IMR-90 (cell line): ENCODE data around the gene SPON1.

ENCODE experiments used
- BHLHE40 ChIP-seq: fragments of 150-350 bp; IDR thresholded peaks from 2 replicates; pipeline ENCODE4 v1.6.1; 2016; ENCODE audit warnings: mild to moderate bottlenecking, low read depth, low read length
- CEBPB ChIP-seq: IDR thresholded peaks from 2 replicates; pipeline ENCODE4 v1.6.1; 2012; ENCODE audit warnings: low read depth, low read length, improper control_type of control experiment
- MAFK ChIP-seq: IDR thresholded peaks from 2 replicates; pipeline ENCODE4 v1.6.1; 2012; ENCODE audit warnings: low read depth, low read length, improper control_type of control experiment
- MAZ ChIP-seq: IDR thresholded peaks from 2 replicates; pipeline ENCODE4 v1.6.1; 2012; ENCODE audit warnings: low read depth, mild to moderate bottlenecking, low read length, improper control_type of control experiment, moderate library complexity, borderline replicate concordance
- NFE2L2 ChIP-seq: fragments of 150-350 bp; IDR thresholded peaks from 2 replicates; pipeline ENCODE4 v1.6.1; 2016; ENCODE audit warnings: low read depth, mild to moderate bottlenecking, low read length
- POLR2A ChIP-seq: IDR thresholded peaks from 2 replicates; pipeline ENCODE4 v1.6.1; 2012; ENCODE audit warnings: mild to moderate bottlenecking, low read depth, low read length
- RAD21 ChIP-seq: IDR thresholded peaks from 2 replicates; pipeline ENCODE4 v1.6.1; 2012; ENCODE audit warnings: low read length, improper control_type of control experiment
- RCOR1 ChIP-seq: IDR thresholded peaks from 2 replicates; pipeline ENCODE4 v1.6.1; 2012; ENCODE audit warnings: mild to moderate bottlenecking, low read length, improper control_type of control experiment; ENCODE audit not compliant: insufficient replicate concordance
- RFX5 ChIP-seq: IDR thresholded peaks from 2 replicates; pipeline ENCODE4 v1.8.0; 2012; ENCODE audit warnings: low read depth, mild to moderate bottlenecking, low read length, moderate library complexity
- SMC3 ChIP-seq: fragments of 150-350 bp; IDR thresholded peaks from 2 replicates; pipeline ENCODE4 v1.6.1; 2016; ENCODE audit warnings: low read depth, mild to moderate bottlenecking, antibody characterized with exemption, low read length, moderate library complexity
- TF ChIP-seq, protein P1 (sequence below): conservative IDR thresholded peaks from 2 replicates; pipeline ENCODE4 v1.5.1; 2012; ENCODE audit warnings: mild to moderate bottlenecking, low read depth, low read length, improper control_type of control experiment
- TF ChIP-seq, protein P2 (sequence below): fragments of 150-350 bp; IDR thresholded peaks from 2 replicates; pipeline ENCODE4 v1.6.1; 2017; ENCODE audit warnings: mild to moderate bottlenecking, antibody characterized with exemption, low read length, low read depth

DNA sequence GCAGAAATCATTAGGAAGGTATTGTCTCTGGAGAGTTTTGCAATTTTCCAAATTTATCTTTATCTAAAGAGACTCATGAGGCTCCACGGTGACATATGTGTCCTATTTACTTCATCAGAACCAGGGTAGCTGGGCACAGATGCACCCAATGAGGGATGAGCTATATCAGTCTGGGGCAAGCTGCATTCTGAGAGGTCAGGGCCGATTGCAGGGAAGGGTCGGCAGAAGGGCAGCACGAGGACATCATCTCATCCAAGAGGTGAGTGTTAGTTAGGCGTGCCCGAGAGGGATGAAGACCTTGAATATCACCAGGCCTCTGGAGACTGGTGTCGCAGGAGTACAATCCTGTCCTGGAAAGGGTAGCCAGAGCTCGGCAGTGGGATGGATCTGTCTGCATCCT lies 41.0 kb upstream of the SPON1 start:
- TF ChIP-seq, protein P1, sequence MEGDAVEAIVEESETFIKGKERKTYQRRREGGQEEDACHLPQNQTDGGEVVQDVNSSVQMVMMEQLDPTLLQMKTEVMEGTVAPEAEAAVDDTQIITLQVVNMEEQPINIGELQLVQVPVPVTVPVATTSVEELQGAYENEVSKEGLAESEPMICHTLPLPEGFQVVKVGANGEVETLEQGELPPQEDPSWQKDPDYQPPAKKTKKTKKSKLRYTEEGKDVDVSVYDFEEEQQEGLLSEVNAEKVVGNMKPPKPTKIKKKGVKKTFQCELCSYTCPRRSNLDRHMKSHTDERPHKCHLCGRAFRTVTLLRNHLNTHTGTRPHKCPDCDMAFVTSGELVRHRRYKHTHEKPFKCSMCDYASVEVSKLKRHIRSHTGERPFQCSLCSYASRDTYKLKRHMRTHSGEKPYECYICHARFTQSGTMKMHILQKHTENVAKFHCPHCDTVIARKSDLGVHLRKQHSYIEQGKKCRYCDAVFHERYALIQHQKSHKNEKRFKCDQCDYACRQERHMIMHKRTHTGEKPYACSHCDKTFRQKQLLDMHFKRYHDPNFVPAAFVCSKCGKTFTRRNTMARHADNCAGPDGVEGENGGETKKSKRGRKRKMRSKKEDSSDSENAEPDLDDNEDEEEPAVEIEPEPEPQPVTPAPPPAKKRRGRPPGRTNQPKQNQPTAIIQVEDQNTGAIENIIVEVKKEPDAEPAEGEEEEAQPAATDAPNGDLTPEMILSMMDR: no peak
- TF ChIP-seq POLR2A: no peak
- no peak for TF ChIP-seq CEBPB
- TF ChIP-seq, protein P2, sequence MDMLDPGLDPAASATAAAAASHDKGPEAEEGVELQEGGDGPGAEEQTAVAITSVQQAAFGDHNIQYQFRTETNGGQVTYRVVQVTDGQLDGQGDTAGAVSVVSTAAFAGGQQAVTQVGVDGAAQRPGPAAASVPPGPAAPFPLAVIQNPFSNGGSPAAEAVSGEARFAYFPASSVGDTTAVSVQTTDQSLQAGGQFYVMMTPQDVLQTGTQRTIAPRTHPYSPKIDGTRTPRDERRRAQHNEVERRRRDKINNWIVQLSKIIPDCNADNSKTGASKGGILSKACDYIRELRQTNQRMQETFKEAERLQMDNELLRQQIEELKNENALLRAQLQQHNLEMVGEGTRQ: no peak
- TF ChIP-seq SMC3: no peak
- TF ChIP-seq NFE2L2: no peak
- TF ChIP-seq RAD21: no peak
- no peak for TF ChIP-seq MAFK
- no peak for TF ChIP-seq MAZ
- no peak for TF ChIP-seq RCOR1
- TF ChIP-seq RFX5: no peak
- TF ChIP-seq BHLHE40: no peak
